HG03103 (cell line): ENCODE measurements around the gene WDR74.

ENCODE experiments used
- ATAC-seq: cut with Tn5 transposase; IDR thresholded peaks from one replicate; pipeline ENCODE4 v1.9.1; 2021; ENCODE audit warnings: low read depth; ENCODE audit not compliant: unreplicated experiment

Gene WDR74

DNA sequence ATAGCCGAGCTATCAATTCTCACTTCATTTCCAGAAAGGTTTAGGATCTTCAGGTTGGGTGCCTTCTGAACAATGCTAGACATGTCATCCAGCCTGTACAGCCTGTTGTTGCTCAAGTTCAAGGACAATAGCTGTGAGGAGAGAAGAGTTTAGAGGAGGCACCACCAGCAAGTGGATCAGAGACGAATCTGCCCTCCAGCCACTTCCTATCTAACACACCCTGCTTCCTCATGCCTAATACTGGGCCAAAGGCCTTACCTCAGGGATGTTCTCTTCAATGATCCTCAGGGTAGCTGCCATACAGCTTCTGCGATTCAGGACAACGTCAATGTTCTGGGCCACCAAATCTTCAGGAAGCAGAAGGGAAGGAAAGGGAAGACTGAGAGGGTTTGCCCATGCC, 38.3 kb downstream of the WDR74 start:
- no peak for ATAC-seq

DNA sequence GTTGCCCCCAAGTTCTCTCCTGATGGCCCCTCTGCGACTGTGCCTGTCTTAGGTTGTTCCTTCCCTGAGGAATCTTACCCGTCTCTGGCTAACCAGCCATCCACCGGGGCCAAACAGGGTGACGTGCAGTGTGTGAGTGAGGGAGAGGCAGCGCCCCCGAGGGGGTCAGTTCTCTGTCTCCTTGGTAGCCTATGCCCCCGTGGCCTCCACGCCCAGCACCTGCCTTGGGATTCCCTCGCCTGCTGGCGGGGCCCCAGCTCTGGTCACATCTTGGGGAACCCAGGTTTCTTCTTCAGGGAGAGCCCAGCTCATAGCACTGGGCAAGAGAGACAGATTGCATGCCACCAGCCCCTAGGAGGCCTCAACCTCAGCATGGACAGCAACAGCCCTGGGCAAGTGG, 39.9 kb downstream of the WDR74 start:
- ATAC-seq, result no peak

DNA sequence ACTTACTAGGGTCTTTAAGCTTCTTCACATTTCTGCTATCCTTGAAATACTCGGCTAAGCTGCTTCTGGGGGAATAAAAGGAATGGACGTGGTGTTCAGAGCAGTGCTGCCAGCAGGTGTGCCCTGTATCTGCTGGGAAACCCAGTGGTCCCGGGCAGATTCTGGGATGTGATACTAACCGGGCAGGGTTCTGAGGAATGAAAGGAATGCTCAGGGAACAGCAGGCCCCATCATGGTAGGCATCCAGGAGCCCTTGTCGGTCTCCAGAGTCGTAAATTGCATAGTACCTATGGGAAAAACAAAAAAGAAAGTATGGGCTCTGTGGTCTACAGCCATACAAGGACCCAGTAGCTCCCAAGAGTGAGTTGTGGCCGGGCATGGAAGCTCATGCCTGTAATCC, 43.1 kb downstream of the WDR74 start:
- no peak for ATAC-seq

DNA sequence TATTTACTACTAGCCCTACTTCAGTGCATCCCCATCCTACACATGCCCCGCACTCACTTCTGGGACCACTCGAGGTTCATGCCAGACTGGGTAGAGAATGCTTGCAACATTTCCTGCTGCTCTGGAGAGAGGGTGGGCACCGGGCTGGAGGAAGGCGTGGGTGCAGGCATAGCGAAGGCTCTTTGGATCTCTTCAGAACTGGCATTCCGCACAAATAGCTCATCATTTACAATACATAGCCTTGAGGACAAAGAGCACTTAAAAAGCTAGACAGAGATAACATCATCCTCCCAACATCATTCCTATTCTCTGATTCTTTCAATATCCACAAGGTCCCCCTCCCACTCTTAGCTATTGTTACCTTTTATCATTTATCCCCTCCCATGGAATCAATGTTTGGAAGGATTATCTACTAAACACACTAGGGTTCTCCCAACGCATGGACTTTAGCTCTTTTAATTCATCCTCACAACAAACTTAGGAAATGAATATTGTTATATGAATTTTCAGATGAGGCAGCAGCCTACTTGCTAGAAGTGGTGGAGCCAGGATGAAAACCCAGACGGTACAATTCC, 45.1 kb downstream of the WDR74 start:
- no peak for ATAC-seq

DNA sequence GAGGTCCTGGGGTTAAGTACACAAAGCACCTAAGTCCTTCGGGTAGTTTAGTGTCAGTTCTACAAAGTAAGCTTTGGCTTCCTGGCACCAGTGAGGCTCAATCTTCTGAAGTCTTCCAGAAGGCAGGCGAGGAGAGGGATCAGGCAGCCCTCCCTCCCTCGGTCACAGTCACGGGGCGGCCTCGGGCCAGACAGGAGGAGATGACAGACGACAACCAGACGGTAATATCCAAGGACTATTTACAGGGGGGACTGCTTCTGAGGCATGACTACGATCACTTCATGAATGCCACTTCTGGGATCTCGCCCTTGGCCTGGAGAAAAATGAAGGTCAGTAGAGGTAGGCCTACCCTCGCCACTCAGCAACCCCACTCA, 47.2 kb downstream of the WDR74 start:
- ATAC-seq, result no peak

DNA sequence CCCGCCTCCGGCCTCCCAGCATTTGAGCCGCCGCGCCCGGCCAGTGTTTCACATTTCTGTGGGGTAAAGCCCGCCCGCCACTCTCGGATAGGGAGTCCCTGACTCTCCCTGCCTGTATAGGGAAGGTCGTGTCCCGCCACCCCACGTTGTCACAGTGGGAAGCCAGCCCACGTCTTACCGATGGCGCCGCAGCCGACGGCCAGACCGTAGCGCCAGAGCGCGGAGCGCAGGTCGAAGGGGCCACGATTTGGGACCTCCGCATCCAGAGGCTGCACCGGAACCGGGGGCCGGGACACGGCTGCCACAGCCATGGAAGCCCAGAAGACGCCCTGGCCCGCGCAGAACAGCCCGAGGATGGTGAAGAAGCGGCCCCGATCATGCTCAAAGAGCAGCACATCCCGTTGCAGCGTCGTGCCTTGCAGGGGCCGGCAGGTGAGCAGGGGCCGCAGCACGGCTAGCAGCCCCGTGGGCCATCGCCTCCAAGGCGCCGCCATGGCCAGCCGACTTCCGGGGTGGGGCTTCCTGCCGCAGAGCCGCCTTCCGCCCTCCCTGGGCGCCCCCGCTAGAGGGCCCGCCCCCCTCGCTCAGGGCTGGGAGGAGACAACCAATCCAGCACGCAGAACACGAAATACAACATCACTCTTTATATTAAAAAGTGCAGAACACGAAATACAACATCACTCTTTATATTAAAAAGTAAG, 47.7 kb downstream of the WDR74 start, which contains the start of gene TMEM223:
Gene TMEM223 (minus strand): TSS at position 506 of the 701 bp plus-strand sequence. CDS start 12 bp downstream, at position 494.
- peak; percentile 43 for ATAC-seq

DNA sequence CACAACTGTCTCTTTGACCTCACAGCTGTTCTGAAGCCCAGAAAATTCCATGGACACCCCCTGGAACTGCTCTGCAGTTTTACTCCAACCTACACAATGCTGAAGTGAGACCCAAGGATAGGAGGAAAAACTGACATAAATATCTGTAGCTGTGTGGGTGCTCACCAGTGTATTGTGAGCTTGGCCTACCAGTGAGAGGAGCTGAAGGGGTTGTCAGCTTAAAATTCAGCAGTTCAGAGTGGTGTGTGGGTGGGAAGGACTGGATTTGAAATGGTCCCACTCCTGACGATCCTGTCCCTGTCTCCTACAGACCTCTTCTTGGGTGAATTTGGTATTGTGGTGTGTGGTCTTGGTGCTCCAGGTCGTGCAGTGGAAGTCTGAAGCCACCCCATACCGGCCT, 49.8 kb downstream of the WDR74 start:
- no peak for ATAC-seq

DNA sequence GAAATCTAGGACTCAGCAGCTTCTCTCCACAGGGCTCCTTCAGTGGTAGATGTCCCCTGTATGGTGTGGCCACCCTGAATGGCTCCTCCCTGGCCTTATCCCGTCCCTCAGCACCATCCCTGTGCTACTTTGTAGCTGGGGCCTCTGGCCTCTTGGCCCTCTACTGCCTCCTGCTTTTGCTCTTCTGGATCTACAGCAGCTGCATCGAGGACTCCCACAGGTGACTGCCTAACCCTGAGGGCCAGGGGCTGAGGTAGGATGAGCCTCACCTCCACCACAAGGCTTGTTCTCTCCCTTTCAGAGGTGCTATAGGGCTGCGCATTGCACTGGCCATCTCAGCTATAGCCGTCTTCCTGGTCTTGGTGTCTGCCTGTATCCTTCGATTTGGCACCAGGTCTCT, 50.4 kb downstream of the WDR74 start:
- ATAC-seq, result no peak

DNA sequence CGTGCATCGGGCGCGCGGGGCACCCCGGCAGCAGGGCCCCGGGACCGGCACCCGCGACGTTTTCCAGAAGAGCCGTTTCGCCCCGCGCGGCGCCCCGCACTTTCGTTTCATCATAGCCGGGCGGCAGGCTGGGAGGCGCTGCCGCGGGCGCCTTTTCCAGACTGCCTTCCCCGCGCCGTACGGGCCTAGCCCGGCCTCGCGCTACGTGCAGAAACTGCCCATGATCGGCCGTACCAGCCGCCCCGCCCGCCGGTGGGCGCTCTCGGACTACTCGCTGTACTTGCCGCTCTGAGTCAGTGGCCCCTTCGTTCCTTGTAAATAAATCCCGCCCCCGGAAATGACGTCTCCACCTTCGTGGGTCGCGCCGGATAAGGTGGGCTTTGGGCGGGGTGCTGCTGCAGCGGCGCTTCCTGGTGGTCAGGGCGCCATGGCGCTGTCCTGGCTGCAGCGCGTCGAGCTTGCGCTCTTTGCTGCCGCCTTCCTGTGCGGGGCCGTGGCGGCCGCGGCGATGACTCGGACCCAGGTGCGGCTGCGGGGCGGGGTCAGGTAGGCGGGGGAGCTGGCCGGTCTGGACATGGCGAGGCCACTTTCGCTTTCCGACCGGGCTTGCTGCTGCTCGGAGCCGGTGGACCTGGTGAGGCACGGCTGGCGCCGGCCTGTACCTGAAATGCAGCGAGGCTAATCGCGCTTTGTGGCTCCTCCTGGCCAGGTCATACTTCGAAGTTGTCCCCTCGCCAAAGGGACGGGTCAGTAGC, 52.2 kb downstream of the WDR74 start, which contains the start of gene TMEM179B:
Gene TMEM179B (plus strand): TSS at position 398 of the 755 bp plus-strand sequence. CDS start 30 bp downstream, at position 428.
- ATAC-seq, result peak; percentile 56

DNA sequence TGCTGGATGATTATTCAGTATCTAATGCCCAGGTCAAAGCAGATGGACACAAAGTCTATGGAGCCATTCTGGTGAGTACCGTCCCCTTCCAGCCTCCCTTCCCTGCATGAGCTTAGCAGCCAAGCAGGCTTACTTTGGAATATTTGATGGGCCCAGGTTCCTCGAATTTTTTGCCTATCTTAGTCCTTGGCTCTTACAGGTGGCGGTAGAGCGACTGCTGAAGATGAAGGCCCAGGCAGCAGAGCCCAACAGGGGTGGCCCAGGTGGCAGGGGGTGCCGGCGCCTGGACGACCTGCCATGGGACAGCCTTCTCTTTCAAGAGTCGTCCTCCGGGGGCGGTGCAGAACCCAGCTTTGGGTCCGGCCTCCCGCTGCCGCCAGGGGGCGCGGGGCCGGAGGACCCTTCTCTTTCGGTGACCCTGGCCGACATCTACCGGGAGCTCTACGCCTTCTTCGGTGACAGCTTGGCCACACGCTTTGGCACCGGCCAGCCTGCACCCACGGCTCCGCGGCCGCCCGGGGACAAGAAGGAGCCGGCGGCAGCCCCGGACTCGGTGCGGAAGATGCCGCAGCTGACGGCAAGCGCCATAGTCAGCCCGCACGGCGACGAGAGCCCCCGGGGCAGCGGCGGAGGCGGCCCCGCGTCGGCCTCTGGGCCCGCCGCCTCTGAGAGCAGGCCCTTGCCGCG, 52.9 kb downstream of the WDR74 start:
- peak; percentile 37 for ATAC-seq
